Fibroblast of skin of left biceps (primary cell): Measurements from ENCODE around the gene CFAP300.

Experiments used
- DNase-seq, 2 experiments: peaks; one replicate each; pipeline ENCODE4 v3.0.0-alpha.2; 2013; ENCODE audit warnings: low read depth in 2 of 2

CFAP300 gene

DNA sequence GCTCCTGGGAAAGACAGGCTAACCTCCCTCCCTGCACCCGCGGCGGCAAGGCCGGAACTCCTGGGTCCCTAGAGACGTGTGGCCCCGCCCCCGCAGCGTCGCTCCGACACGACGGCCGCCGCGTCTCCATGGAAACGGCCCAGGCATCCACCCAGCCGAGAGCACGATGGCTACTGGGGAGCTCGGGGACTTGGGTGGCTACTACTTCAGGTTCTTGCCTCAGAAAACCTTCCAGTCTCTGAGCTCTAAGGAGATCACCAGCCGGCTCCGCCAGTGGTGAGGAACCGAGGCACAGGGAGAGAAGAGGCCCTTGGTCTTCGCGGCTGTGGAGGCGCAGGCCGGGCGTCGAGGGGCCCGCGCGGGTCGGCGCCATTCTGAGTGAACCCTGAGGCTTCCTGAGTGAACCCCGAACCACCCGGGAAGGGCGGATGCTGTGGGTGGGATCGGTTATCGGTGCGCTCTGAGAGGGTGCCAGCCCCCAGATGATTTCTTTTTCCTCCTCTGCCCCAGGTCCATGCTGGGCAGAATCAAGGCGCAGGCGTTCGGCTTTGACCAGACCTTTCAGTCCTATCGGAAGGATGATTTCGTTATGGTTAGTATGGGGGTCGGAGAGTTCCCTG, at the start of gene CFAP300:
CFAP300 (plus strand) TSS at position 133 of the 620 bp plus-strand sequence; CDS start at position 167, 34 bp downstream.
- peak; percentile 52 to 63 for DNase-seq

- DNase-seq: no peak
These were observed 45.4 kb upstream of the CFAP300 start for GRCh38 chr11:102001657-102002338.

DNA sequence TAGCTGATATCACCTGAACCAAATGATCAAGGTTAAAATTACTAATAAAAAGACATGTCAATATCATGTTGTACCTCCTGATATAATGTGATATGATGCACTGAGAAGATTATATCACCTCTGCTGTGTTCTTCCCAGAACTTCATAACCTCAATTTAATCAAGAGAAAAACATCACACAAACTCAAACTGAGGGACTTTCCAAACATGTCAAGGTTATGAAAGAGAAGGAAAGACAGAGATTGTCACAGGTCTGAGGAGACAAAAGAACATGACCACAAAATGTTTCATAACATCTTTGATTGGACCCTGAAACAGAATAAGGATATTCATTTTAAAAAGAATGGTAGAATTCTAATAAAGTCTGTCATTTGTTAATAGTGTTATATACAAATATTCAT, 43.0 kb upstream of the CFAP300 start:
- DNase-seq: no peak

DNA sequence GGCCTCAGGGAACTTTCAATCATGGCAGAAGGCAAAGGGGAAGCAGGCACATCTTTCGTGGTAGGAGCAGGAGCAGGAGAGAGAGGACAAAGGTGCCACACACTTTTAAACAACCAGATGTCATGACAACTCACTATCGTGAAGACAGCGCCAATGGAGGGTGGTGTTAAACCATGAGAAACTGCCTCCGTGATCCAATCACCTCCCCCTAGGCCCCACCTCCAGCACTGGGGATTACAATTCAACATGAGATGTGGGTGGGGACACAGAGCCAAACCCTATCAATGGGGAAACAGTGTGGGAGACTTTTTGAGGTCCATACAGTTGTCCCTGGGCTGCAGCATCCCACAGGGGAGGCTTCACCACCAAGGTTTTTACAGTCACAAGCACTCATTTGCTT, 41.9 kb upstream of the CFAP300 start:
- DNase-seq: no peak

DNA sequence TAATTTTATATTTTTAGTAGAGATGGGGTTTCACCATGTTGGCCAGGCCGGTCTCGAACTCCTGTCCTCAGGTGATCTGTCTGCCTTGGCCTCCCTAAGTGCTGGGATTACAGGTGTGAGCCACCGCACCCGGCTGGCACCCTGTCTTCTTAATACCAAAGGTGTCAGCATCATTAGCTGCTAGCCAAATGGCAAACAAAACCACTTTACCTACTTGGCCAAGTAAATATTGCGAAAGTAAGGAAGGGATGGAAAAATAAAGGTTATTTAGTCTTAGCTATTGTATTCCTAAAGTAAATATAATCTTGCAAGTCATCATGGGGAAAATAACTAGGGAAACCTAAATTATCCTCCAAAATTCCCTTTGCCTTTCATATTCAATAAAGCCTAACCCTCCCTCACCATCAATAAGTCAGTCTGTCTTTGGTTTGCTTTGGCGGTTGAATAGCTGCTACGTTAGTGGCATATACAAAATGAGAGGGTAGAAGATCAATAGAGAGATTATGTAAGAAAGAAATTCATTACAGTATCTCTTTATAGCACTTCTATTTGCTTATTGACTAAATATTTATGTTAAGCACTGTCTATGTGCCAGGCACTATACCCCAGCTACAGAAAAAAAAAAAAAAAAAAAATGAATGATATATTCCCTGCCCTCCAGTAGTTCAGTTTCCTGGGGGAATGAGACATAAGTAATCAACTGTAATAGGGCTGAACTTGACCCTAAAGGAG, 40.2 kb upstream of the CFAP300 start:
- no peak for DNase-seq

GRCh38 chr11:102007567-102008437, 39.4 kb upstream of the CFAP300 start:
- peak; percentile 8 to 23 for DNase-seq

DNA sequence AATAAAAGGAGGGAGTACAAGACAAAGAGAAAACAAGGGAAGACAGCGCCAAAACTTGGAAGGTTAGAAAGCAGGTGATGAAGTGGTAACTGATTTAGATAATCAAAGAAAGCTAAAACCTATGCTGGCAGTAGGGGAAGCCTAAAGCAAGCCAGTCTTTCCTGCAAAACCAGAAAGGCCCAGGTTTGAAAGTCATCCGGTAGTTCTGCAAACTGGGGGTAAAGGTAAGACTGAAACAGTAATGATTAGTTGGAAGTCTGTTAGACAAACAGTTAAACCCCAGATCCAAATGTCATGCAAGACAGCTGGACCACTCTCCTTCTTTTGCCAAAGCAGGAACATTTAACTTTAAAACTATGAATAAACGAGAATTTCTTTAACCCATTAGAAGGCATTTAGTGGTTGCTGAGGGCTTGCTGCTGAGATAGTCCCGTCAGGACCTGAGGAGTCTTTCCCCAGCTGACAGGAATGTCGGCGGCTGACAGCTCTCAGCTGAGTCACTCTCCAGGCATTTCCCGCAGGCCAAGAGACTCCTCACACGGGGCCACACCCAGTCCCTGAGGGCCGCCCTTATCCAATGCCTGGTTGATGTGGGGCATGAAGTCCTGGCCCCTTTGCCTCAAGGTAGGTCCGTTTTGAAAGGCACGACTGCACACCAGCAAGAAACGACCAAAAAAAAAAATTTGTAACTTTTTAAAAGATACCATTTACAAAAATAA, 36.3 kb upstream of the CFAP300 start:
- DNase-seq: peak; percentile 77 to 79

DNA sequence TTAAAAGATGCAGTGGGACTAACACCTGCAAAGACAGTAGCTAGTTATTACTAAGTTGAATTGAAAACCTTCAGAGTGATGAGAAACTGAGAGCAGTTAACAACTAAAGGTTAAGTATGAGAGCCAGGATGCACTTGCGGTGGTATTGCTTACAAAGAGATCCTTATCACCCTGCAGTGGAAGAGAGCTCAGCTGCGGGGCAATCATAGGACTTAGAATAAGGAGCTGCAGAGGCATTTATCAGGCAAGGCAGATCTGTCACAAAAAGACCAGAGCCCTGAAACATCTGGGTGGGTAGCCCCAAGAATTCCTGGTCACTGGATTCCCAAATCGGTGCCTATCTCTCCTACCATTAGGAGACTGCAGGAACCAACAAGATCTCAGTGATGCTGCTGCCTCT, 34.3 kb upstream of the CFAP300 start:
- no peak for DNase-seq

GRCh38 chr11:102014756-102015155, 32.5 kb upstream of the CFAP300 start:
- no peak for DNase-seq

GRCh38 chr11:102017026-102017425, 30.2 kb upstream of the CFAP300 start:
- no peak for DNase-seq

GRCh38 chr11:102026217-102026616, 21.0 kb upstream of the CFAP300 start:
- DNase-seq: no peak

DNA sequence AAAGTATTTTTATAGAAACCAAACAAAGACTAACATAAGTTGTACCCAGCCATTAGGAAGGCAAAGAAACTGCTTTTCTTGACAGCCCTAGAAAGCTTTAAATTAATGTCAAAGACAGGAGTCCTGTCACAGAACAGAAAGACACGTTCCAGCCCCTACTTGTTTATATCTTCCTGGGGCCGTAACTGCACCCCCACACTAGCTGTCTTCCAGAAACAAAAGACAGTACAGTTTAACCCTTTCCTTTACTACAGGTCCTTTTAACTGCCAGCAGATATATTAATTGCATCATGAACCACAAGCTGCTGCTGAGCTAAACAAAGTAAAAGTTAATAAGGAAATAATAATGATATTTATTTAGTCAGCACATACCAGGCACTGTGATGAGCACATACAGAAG, 20.3 kb upstream of the CFAP300 start:
- no peak for DNase-seq

DNA sequence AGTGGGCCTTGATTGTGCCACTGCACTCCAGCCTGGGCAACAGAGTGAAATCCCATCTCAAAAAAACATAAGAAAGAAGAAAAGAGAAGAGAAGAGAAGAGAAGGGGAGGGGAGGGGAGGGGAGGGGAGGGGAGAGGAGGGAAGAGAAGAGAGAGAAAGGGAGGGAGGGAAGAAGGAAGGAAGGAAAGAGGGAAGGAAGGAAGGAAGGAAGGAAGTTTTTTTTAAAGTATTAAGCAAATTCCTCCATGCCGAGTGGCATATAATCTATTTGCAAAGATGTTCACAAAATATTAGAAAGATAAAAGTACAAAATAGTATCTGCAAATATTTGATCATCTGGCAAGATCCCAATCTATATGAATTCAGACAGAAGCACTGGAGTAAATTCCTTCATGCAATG, 10.5 kb upstream of the CFAP300 start:
- no peak for DNase-seq

GRCh38 chr11:102046841-102047240, 396 bp upstream of the CFAP300 start:
- peak in 1 of 2 experiments; percentile 6 for DNase-seq

DNA sequence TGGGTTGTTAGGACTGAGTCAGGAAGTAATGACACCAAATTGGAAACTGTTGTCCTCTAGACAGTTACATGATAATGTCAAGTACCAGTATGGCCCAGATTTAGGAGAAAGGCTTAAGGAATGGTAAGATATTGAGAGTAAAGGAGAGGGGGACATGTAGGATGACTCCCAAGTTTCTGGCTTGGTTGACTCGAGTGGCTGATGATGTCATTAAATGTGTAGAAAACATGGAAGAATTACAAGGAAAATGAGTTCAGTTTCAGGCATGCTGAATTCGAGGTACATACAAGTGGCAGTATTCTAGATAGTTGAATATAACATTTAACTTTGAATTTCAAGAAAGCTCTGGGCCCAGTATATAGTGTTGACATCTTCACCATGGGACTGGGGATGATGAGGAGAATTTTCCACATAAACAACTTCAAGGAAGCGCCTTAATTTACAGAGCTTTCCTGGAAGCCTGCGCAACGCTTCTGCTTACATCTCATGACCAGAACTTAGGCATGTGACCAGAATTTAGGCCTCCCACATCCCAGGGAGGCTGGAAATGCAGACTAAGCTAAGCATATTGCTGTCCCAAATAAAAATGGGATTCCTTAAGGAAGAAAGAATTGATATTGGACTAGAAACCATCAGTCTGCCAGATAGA, 3.8 kb downstream of the CFAP300 start:
- no peak for DNase-seq

DNA sequence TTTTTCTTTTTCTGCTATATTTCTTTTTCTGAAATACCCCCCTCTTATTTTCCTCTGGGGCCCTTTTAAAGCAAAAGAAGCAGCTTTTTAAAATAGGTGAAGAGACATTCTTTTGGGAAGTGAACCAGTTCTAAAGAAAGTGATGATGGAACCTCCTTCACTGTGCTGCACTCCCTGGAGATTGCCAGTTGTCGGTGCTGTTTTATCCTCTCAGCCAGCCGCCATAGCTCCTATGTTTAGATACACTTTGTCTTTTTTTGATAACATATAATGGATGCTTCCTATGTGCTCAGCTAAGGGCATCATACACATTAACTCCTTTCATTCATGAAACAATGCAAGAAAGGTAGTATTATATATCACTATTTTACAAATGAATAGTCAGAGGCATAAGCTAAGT, 14.0 kb downstream of the CFAP300 start:
- DNase-seq: no peak

DNA sequence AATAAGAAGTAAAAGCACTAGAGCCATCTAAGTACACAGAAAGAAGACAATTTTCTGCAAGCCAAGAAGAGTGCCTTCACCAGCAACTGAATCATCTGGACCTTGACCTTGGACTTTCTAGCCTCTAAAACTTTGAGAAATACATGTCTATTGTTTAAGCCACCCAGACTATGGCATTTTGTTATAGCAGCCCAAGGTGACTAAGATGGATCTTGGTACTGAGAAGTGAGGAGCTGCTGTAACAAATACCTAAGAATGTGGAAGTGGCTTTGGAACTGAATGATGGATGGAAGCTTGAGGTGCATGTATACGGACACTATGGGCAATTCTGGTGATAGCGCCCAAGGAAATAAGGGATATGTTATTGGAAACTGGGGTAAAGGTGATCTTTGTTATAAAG, 14.9 kb downstream of the CFAP300 start:
- no peak for DNase-seq

DNA sequence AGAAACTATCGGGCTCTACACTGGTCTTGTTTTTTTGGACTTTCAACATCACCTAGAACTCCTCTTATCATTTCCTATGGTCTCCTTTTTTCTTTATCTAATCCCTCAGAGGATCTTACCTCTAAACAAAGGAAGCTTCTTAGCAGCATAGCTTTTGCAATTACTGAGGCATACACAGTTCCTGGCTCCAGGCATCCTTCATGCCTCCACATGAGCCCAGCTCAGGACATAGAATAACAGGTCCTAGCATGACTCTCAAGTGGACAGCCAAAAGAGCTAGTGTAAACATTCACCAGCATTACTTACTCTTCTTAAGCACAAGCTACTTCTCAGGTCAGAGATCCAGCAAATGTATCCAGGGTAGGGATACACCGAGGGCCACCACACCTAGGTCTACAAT, 17.1 kb downstream of the CFAP300 start:
- no peak for DNase-seq

DNA sequence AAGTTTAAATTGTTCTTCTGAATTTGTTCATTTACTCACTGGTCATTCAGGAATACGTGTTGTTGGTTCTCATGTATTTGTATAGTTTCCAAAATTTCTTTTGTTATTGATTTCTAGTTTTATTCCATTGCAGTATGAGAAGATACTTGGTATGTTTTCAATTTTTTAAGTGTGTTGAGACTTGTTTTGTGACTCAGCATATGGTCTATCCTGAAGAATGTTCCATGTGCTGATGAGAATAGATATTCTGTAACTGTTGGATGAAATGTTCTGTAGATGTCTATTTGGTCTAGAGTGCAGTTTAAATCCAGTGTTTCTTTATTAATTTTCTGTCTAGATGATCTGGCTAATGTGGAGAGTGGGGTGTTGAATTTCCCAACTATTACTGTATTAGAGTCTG, 23.5 kb downstream of the CFAP300 start:
- no peak for DNase-seq

GRCh38 chr11:102071497-102072472, 24.5 kb downstream of the CFAP300 start:
- no peak for DNase-seq
